ENCODE results near the gene YWHAE. TPM values are rescaled to one million over a fixed set of nuclear protein-coding genes. Genes with fewer than 3 reads are reported as not detected.
"Not testable (repeated sequence)": the region's sequence is repeated elsewhere in the genome, so short reads cannot be mapped to it uniquely, and the experiment has no call there.

YWHAE gene
- total RNA-seq, 1 donor from 2014 or later = 302 TPM

- no peak for DNase-seq (ENCODE audit: low read depth in 2 of 2)
These were observed 25.4 kb downstream of the YWHAE start for GRCh38 chr17:1374431-1375177.

- DNase-seq (ENCODE audit: low read depth in 2 of 2) = no peak
These were observed 26.2 kb downstream of the YWHAE start for GRCh38 chr17:1373707-1374237.

- DNase-seq (ENCODE audit: low read depth in 2 of 2) = no peak
These were observed 27.4 kb downstream of the YWHAE start for GRCh38 chr17:1372618-1373017.

- DNase-seq (ENCODE audit: low read depth in 2 of 2) = no peak
These were observed 28.0 kb downstream of the YWHAE start for GRCh38 chr17:1371893-1372590.

- no peak for DNase-seq (ENCODE audit: low read depth in 2 of 2)
These were observed 31.4 kb downstream of the YWHAE start for GRCh38 chr17:1368588-1368987.

GRCh38 chr17:1367351-1367745, 32.7 kb downstream of the YWHAE start:
- DNase-seq (ENCODE audit: low read depth in 2 of 2) = no peak

GRCh38 chr17:1366234-1366633, 33.8 kb downstream of the YWHAE start:
- DNase-seq (ENCODE audit: low read depth in 2 of 2) = no peak

GRCh38 chr17:1365445-1366039, 34.5 kb downstream of the YWHAE start:
- peak; percentile 83 to 85 for DNase-seq (ENCODE audit: low read depth in 2 of 2)

GRCh38 chr17:1362964-1363363, 37.1 kb downstream of the YWHAE start:
- no peak for DNase-seq (ENCODE audit: low read depth in 2 of 2)

GRCh38 chr17:1362065-1362848, 37.8 kb downstream of the YWHAE start:
- peak; percentile 58 to 73 for DNase-seq (ENCODE audit: low read depth in 2 of 2)

- DNase-seq (ENCODE audit: low read depth in 2 of 2) = peak in 1 of 2 donors; percentile 32
These were observed 39.0 kb downstream of the YWHAE start for GRCh38 chr17:1360975-1361374.

GRCh38 chr17:1360315-1360714, 39.7 kb downstream of the YWHAE start:
- DNase-seq (ENCODE audit: low read depth in 2 of 2) = peak; percentile 23 to 47

- no peak for DNase-seq (ENCODE audit: low read depth in 2 of 2)
These were observed 46.0 kb downstream of the YWHAE start for GRCh38 chr17:1354030-1354429.

GRCh38 chr17:1352530-1352929, 47.5 kb downstream of the YWHAE start:
- DNase-seq (ENCODE audit: low read depth in 2 of 2) = not testable (repeated sequence)

GRCh38 chr17:1351971-1352370, 48.1 kb downstream of the YWHAE start:
- DNase-seq (ENCODE audit: low read depth in 2 of 2) = no peak

- DNase-seq (ENCODE audit: low read depth in 2 of 2) = no peak
These were observed 48.7 kb downstream of the YWHAE start for GRCh38 chr17:1351275-1351674.

- peak; percentile 84 to 89 for DNase-seq (ENCODE audit: low read depth in 2 of 2)
These were observed 52.3 kb downstream of the YWHAE start for GRCh38 chr17:1347589-1348323.

GRCh38 chr17:1344521-1344920, 55.5 kb downstream of the YWHAE start:
- no peak for DNase-seq (ENCODE audit: low read depth in 2 of 2)

GRCh38 chr17:1343554-1343953, 56.5 kb downstream of the YWHAE start:
- DNase-seq (ENCODE audit: low read depth in 2 of 2) = no peak

GRCh38 chr17:1340371-1340770, 59.7 kb downstream of the YWHAE start:
- no peak for DNase-seq (ENCODE audit: low read depth in 2 of 2)

- peak in 1 of 2 donors; percentile 43 for DNase-seq (ENCODE audit: low read depth in 2 of 2)
These were observed 68.3 kb downstream of the YWHAE start for GRCh38 chr17:1331708-1332107.

Measured in lung microvascular endothelial cell (primary cell).